HFFc6 (cell line): ENCODE data around the gene SACS. TPM values are rescaled to one million over a fixed set of nuclear protein-coding genes. Genes with fewer than 3 reads are reported as not detected.

Experiments used
- DNase-seq: peaks from one replicate; pipeline ENCODE4 v3.0.0-alpha.2; 2018
- H3K27ac Mint-ChIP-seq: 2 replicates; pipeline ENCODE4 v1.8.0; 2020; ENCODE audit warnings: mild to moderate bottlenecking, mixed read lengths
- H3K27me3 Mint-ChIP-seq: 2 replicates; pipeline ENCODE4 v1.8.0; 2021; ENCODE audit warnings: mild to moderate bottlenecking, moderate library complexity, mixed read lengths; ENCODE audit not compliant: insufficient read depth
- H3K36me3 Mint-ChIP-seq: 2 replicates; pipeline ENCODE4 v1.8.0; 2021; ENCODE audit warnings: low read depth, mixed read lengths
- H3K4me1 Mint-ChIP-seq: 2 replicates; pipeline ENCODE4 v1.8.0; 2020; ENCODE audit warnings: low read depth, mixed read lengths
- H3K4me3 Mint-ChIP-seq: 2 replicates; pipeline ENCODE4 v1.8.0; 2020; ENCODE audit warnings: mild to moderate bottlenecking, moderate library complexity, mixed read lengths
- H3K9me3 Mint-ChIP-seq: 2 replicates; pipeline ENCODE4 v1.8.0; 2020; ENCODE audit warnings: mild to moderate bottlenecking, mixed read lengths
- long read RNA-seq: library from polyadenylated mRNA; unstranded; transcript quantifications from one replicate; pipeline ENCODE4 v2.0.0, GENCODE V29; 2019
- total RNA-seq, 6 experiments: library from RNA; stranded (reverse); fragmentation: NEBNext Ultra II Directional; extraction: Animal tissue kit (Norgen Biotek cat#: 25700); gene quantifications; 2 replicates in 1 of 6; 3 replicates in 5 of 6; pipeline ENCODE4 v1.2.3, GENCODE V29; 2021
- TF ChIP-seq, protein P1 (sequence below): fragments of 200-600 bp; sonication (generic); IDR thresholded peaks from 2 replicates; pipeline ENCODE4 v1.5.0; 2021; ENCODE audit warnings: antibody characterized with exemption, mild to moderate bottlenecking

The SACS gene
- 10 to 100 TPM; 43.9 to 50.9 (median 47.1) TPM for total RNA-seq
- long read RNA-seq, partial matches to known transcripts, result 13 of 31 reads
- long read RNA-seq, other reads (novel, unspliced or antisense), result 16 of 31 reads

GRCh38 chr13:23433171-23434153 lies at the start of gene SACS:
Gene SACS, minus strand, starts transcription at chr13:23433702. Its CDS starts 22,463 bp downstream, at chr13:23411239.
- Mint-ChIP-seq H3K9me3 (no peaks in the 10 kb centered on the region), H3K36me3 (no peaks in the 10 kb centered on the region), H3K27ac (peak within 1 kb of the TSS; percentile 92), H3K4me3 (peak within 1 kb of the TSS; percentile 98), H3K27me3 (no peaks in the 10 kb centered on the region; the same call in 1 of the 2 replicates), H3K4me1 (peaks cover 36% of the 10 kb centered on the region)
- TF ChIP-seq, protein P1, sequence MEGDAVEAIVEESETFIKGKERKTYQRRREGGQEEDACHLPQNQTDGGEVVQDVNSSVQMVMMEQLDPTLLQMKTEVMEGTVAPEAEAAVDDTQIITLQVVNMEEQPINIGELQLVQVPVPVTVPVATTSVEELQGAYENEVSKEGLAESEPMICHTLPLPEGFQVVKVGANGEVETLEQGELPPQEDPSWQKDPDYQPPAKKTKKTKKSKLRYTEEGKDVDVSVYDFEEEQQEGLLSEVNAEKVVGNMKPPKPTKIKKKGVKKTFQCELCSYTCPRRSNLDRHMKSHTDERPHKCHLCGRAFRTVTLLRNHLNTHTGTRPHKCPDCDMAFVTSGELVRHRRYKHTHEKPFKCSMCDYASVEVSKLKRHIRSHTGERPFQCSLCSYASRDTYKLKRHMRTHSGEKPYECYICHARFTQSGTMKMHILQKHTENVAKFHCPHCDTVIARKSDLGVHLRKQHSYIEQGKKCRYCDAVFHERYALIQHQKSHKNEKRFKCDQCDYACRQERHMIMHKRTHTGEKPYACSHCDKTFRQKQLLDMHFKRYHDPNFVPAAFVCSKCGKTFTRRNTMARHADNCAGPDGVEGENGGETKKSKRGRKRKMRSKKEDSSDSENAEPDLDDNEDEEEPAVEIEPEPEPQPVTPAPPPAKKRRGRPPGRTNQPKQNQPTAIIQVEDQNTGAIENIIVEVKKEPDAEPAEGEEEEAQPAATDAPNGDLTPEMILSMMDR, result no peak
- DNase-seq, result peak; percentile 65

DNA sequence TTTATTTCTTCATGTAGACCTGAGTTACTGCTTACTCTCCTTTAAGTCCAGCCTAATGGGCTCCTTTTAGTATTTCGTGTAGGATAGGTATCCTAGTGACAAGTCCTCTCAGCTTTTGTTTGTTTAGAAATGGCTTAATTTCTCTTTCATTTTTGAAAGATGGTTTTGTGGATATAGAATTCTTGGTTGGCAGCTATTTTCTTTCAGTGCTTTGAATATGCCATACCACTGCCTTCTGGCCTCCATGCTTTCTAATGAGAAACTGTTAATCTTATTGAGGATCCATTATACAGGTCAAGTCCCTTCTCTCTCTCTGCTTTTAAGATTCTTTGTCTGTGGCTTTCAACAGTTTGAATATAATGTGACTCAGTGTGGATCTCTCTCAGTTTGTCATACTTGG lies 46.8 kb upstream of the SACS start:
- no peaks in the 10 kb centered on the region; the same call in 1 of the 2 replicates for H3K27me3 Mint-ChIP-seq
- TF ChIP-seq, protein P1, result no peak
- peaks cover 20% of the 10 kb centered on the region for H3K9me3 Mint-ChIP-seq
- H3K4me3 Mint-ChIP-seq, result no peak overlapping the region
- no peak for DNase-seq
- H3K4me1 Mint-ChIP-seq, result peaks cover 12% of the 10 kb centered on the region
- H3K36me3 Mint-ChIP-seq, result peaks cover 24% of the 10 kb centered on the region
- no peak overlapping the region for H3K27ac Mint-ChIP-seq

GRCh38 chr13:23477101-23477500 lies 43.6 kb upstream of the SACS start:
- Mint-ChIP-seq H3K27me3 (no peaks in the 10 kb centered on the region; the same call in 1 of the 2 replicates), H3K4me3 (no peak overlapping the region), H3K4me1 (peaks cover 12% of the 10 kb centered on the region), H3K9me3 (peaks cover 20% of the 10 kb centered on the region), H3K27ac (no peak overlapping the region), H3K36me3 (peaks cover 29% of the 10 kb centered on the region)
- TF ChIP-seq, protein P1, result no peak
- no peak for DNase-seq

- TF ChIP-seq, protein P1, result no peak
- peaks cover 49% of the 10 kb centered on the region for H3K4me1 Mint-ChIP-seq
- no peak overlapping the region for H3K4me3 Mint-ChIP-seq
- no peaks in the 10 kb centered on the region for H3K9me3 Mint-ChIP-seq
- H3K27me3 Mint-ChIP-seq, result peaks cover 1% of the 10 kb centered on the region; the same call in 1 of the 2 replicates
- DNase-seq, result no peak
- H3K36me3 Mint-ChIP-seq, result peaks cover 11% of the 10 kb centered on the region
- H3K27ac Mint-ChIP-seq, result no peak overlapping the region
Measured at GRCh38 chr13:23473221-23473620, 39.7 kb upstream of the SACS start.

- H3K4me3 Mint-ChIP-seq, result no peak overlapping the region
- H3K27ac Mint-ChIP-seq, result no peak overlapping the region
- peaks cover 51% of the 10 kb centered on the region for H3K4me1 Mint-ChIP-seq
- H3K36me3 Mint-ChIP-seq, result peaks cover 11% of the 10 kb centered on the region
- H3K9me3 Mint-ChIP-seq, result no peaks in the 10 kb centered on the region
- TF ChIP-seq, protein P1, result no peak
- no peak for DNase-seq
- peaks cover 1% of the 10 kb centered on the region; the same call in 1 of the 2 replicates for H3K27me3 Mint-ChIP-seq
Measured at GRCh38 chr13:23472189-23472588, 38.7 kb upstream of the SACS start.
